HepG2 (cell line): ENCODE measurements around the gene TCF3. TPM values are rescaled to one million over a fixed set of nuclear protein-coding genes. Genes with fewer than 3 reads are reported as not detected.

Experiments used
- HNF4A ChIP-seq: sonication (generic); formaldehyde crosslinking; IDR thresholded peaks from 2 replicates; pipeline ENCODE4 v1.4.0; 2020; ENCODE audit warnings: missing genetic modification reagents
- HNF4G ChIP-seq, 2 experiments: sonication (generic) in 1 of 2; formaldehyde crosslinking in 1 of 2; IDR thresholded peaks; 2 replicates each; pipeline versions ENCODE4 v1.4.0 to v1.6.1; 2011 to 2020; ENCODE audit warnings: borderline replicate concordance in 2 of 2, low read depth in 2 of 2, mild to moderate bottlenecking in 2 of 2, low read length in 1 of 2, missing genetic modification reagents in 1 of 2, moderate library complexity in 1 of 2
- MEF2D ChIP-seq: sonication (generic); formaldehyde crosslinking; IDR thresholded peaks from 2 replicates; pipeline ENCODE4 v1.5.1; 2020; ENCODE audit warnings: mild to moderate bottlenecking, missing genetic modification reagents
- NFYC ChIP-seq: IDR thresholded peaks from 2 replicates; pipeline ENCODE4 v1.6.1; 2016; ENCODE audit warnings: missing genetic modification reagents, missing compliant biosample characterization
- RBM22 ChIP-seq: fragments of 200-400 bp; formaldehyde crosslinking; optimal IDR thresholded peaks from 2 replicates; pipeline ENCODE3; 2017; ENCODE audit warnings: mild to moderate bottlenecking, low read length, moderate library complexity
- SIX1 ChIP-seq: sonication (generic); formaldehyde crosslinking; IDR thresholded peaks from 2 replicates; pipeline ENCODE4 v1.4.0; 2020; ENCODE audit warnings: missing genetic modification reagents, borderline replicate concordance
- SIX4 ChIP-seq: sonication (generic); formaldehyde crosslinking; IDR thresholded peaks from 2 replicates; pipeline ENCODE4 v1.4.0; 2020; ENCODE audit warnings: missing genetic modification reagents
- STAG1 ChIP-seq: sonication (generic); formaldehyde crosslinking; IDR thresholded peaks from 2 replicates; pipeline ENCODE4 v1.4.0; 2020; ENCODE audit warnings: missing genetic modification reagents
- YY1 ChIP-seq: IDR thresholded peaks from 2 replicates; pipeline ENCODE4 v1.6.1; 2011; ENCODE audit warnings: low read length, low read depth, moderate library complexity, mild to moderate bottlenecking; ENCODE audit not compliant: insufficient read depth, insufficient replicate concordance
- ZFY ChIP-seq: sonication (generic); formaldehyde crosslinking; IDR thresholded peaks from 2 replicates; pipeline ENCODE4 v1.4.0; 2020; ENCODE audit warnings: missing genetic modification reagents
- ZMAT3 ChIP-seq: sonication (generic); formaldehyde crosslinking; conservative IDR thresholded peaks from 2 replicates; pipeline ENCODE4 v1.7.0; 2021; ENCODE audit warnings: missing genetic modification reagents
- ZNF30 ChIP-seq: sonication (generic); formaldehyde crosslinking; IDR thresholded peaks from 2 replicates; pipeline ENCODE4 v1.5.0; 2020; ENCODE audit warnings: mild to moderate bottlenecking, missing genetic modification reagents
- ZNF567 ChIP-seq: sonication (generic); formaldehyde crosslinking; IDR thresholded peaks from 2 replicates; pipeline ENCODE4 v1.8.1; 2023; ENCODE audit warnings: mild to moderate bottlenecking, missing genetic modification reagents, borderline replicate concordance
- ZNF772 ChIP-seq: sonication (generic); formaldehyde crosslinking; IDR thresholded peaks from 2 replicates; pipeline ENCODE4 v1.5.0; 2020; ENCODE audit warnings: mild to moderate bottlenecking, missing genetic modification reagents
- polyA plus RNA-seq, 8 experiments: library from polyadenylated mRNA; depleted of rRNA in 3 of 8; stranded (reverse) in 7 of 8; unstranded in 1 of 8; fragments of >200 nt; fragmentation: Illumina TruSeq in 4 of 8; extraction: Trizol in 4 of 8; gene quantifications; 2 replicates each; pipeline versions ENCODE4 v1.2.1 to v1.2.3, GENCODE V29; 2011 to 2016; ENCODE audit warnings: low read depth in 4 of 8, missing spikeins in 1 of 8, mixed read lengths in 1 of 8; ENCODE audit not compliant: insufficient read depth in 1 of 8
- total RNA-seq, 5 experiments: library from RNA; depleted of rRNA; stranded (reverse); fragments of >200 nt; fragmentation: Illumina TruSeq; extraction: Trizol; gene quantifications; 2 replicates each; pipeline ENCODE4 v1.2.3, GENCODE V29; 2016; ENCODE audit warnings: low read depth in 1 of 5
- TF ChIP-seq, protein P1 (sequence below): sonication (generic); formaldehyde crosslinking; IDR thresholded peaks from 2 replicates; pipeline ENCODE4 v1.8.1; 2022; ENCODE audit warnings: mild to moderate bottlenecking, missing genetic modification reagents
- TF ChIP-seq, protein P2 (sequence below): sonication (generic); formaldehyde crosslinking; IDR thresholded peaks from 2 replicates; pipeline ENCODE4 v1.4.0; 2020; ENCODE audit warnings: missing genetic modification reagents, borderline replicate concordance
- TF ChIP-seq, protein P3 (sequence below): sonication (generic); formaldehyde crosslinking; IDR thresholded peaks from 2 replicates; pipeline ENCODE4 v1.4.0; 2020; ENCODE audit warnings: missing genetic modification reagents
- TF ChIP-seq, protein P4 (sequence below): sonication (generic); formaldehyde crosslinking; IDR thresholded peaks from 2 replicates; pipeline ENCODE4 v1.8.0; 2022; ENCODE audit warnings: missing genetic modification reagents, mild to moderate bottlenecking, borderline replicate concordance

TCF3 gene
- total and polyA plus RNA-seq, 2 of the 13 experiments (the other 11 are each of a cell fraction or from before 2014, with no cell fraction given) = 51.4 to 53.2 TPM

DNA sequence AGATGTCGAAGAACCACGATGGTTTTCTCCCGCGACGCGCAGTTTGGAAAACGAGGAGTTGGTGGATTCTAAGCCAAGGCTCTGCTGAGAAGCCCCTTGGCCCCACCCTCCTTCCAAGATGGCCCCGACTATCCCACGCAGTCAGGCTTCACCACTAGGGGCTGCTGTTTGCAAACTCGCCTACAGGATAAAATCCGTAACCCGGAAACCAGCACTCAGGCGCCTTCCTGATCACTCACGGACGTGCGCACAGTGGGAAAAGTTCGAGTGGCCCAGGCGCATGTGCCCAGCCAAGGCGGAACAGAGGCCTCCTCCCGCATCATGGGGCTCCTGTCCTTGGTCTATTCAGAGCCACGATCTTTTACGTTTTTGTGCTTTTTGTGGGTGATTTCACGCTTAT is 28.0 kb downstream of the TCF3 start (continued):
- TF ChIP-seq, protein P1, sequence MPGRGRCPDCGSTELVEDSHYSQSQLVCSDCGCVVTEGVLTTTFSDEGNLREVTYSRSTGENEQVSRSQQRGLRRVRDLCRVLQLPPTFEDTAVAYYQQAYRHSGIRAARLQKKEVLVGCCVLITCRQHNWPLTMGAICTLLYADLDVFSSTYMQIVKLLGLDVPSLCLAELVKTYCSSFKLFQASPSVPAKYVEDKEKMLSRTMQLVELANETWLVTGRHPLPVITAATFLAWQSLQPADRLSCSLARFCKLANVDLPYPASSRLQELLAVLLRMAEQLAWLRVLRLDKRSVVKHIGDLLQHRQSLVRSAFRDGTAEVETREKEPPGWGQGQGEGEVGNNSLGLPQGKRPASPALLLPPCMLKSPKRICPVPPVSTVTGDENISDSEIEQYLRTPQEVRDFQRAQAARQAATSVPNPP (CRISPR knock-in tag) = no peak
- TF ChIP-seq HNF4G (IDR thresholded peaks at IDR 0.05; ENCODE audit: borderline replicate concordance, low read depth, low read length) (no peak), HNF4G (CRISPR knock-in tag; IDR thresholded peaks at IDR 0.05; ENCODE audit: borderline replicate concordance, low read depth) (no peak), HNF4A (CRISPR knock-in tag) (no peak), SIX4 (CRISPR knock-in tag) (no peak), ZNF30 (CRISPR knock-in tag) (no peak), ZFY (CRISPR knock-in tag) (no peak), SIX1 (no peak), ZMAT3 (CRISPR knock-in tag) (no peak), MEF2D (CRISPR knock-in tag) (no peak), ZNF772 (CRISPR knock-in tag) (no peak), NFYC (CRISPR knock-in tag) (no peak), ZNF567 (no peak), STAG1 (peak; percentile 37), YY1 (peak; percentile 80), RBM22 (no peak)
- TF ChIP-seq, protein P2, sequence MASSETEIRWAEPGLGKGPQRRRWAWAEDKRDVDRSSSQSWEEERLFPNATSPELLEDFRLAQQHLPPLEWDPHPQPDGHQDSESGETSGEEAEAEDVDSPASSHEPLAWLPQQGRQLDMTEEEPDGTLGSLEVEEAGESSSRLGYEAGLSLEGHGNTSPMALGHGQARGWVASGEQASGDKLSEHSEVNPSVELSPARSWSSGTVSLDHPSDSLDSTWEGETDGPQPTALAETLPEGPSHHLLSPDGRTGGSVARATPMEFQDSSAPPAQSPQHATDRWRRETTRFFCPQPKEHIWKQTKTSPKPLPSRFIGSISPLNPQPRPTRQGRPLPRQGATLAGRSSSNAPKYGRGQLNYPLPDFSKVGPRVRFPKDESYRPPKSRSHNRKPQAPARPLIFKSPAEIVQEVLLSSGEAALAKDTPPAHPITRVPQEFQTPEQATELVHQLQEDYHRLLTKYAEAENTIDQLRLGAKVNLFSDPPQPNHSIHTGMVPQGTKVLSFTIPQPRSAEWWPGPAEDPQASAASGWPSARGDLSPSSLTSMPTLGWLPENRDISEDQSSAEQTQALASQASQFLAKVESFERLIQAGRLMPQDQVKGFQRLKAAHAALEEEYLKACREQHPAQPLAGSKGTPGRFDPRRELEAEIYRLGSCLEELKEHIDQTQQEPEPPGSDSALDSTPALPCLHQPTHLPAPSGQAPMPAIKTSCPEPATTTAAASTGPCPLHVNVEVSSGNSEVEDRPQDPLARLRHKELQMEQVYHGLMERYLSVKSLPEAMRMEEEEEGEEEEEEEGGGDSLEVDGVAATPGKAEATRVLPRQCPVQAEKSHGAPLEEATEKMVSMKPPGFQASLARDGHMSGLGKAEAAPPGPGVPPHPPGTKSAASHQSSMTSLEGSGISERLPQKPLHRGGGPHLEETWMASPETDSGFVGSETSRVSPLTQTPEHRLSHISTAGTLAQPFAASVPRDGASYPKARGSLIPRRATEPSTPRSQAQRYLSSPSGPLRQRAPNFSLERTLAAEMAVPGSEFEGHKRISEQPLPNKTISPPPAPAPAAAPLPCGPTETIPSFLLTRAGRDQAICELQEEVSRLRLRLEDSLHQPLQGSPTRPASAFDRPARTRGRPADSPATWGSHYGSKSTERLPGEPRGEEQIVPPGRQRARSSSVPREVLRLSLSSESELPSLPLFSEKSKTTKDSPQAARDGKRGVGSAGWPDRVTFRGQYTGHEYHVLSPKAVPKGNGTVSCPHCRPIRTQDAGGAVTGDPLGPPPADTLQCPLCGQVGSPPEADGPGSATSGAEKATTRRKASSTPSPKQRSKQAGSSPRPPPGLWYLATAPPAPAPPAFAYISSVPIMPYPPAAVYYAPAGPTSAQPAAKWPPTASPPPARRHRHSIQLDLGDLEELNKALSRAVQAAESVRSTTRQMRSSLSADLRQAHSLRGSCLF (CRISPR knock-in tag) = no peak
- TF ChIP-seq, protein P3, sequence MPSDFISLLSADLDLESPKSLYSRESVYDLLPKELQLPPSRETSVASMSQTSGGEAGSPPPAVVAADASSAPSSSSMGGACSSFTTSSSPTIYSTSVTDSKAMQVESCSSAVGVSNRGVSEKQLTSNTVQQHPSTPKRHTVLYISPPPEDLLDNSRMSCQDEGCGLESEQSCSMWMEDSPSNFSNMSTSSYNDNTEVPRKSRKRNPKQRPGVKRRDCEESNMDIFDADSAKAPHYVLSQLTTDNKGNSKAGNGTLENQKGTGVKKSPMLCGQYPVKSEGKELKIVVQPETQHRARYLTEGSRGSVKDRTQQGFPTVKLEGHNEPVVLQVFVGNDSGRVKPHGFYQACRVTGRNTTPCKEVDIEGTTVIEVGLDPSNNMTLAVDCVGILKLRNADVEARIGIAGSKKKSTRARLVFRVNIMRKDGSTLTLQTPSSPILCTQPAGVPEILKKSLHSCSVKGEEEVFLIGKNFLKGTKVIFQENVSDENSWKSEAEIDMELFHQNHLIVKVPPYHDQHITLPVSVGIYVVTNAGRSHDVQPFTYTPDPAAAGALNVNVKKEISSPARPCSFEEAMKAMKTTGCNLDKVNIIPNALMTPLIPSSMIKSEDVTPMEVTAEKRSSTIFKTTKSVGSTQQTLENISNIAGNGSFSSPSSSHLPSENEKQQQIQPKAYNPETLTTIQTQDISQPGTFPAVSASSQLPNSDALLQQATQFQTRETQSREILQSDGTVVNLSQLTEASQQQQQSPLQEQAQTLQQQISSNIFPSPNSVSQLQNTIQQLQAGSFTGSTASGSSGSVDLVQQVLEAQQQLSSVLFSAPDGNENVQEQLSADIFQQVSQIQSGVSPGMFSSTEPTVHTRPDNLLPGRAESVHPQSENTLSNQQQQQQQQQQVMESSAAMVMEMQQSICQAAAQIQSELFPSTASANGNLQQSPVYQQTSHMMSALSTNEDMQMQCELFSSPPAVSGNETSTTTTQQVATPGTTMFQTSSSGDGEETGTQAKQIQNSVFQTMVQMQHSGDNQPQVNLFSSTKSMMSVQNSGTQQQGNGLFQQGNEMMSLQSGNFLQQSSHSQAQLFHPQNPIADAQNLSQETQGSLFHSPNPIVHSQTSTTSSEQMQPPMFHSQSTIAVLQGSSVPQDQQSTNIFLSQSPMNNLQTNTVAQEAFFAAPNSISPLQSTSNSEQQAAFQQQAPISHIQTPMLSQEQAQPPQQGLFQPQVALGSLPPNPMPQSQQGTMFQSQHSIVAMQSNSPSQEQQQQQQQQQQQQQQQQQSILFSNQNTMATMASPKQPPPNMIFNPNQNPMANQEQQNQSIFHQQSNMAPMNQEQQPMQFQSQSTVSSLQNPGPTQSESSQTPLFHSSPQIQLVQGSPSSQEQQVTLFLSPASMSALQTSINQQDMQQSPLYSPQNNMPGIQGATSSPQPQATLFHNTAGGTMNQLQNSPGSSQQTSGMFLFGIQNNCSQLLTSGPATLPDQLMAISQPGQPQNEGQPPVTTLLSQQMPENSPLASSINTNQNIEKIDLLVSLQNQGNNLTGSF = no peak
- TF ChIP-seq, protein P4, sequence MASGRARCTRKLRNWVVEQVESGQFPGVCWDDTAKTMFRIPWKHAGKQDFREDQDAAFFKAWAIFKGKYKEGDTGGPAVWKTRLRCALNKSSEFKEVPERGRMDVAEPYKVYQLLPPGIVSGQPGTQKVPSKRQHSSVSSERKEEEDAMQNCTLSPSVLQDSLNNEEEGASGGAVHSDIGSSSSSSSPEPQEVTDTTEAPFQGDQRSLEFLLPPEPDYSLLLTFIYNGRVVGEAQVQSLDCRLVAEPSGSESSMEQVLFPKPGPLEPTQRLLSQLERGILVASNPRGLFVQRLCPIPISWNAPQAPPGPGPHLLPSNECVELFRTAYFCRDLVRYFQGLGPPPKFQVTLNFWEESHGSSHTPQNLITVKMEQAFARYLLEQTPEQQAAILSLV (CRISPR knock-in tag) = no peak
